Stimulated activated CD4-positive, alpha-beta T cell treated with anti-CD3 and anti-CD28 coated beads, Interleukin-2, amount 100 ng/mL, for 4 hours (primary cell): Measurements from ENCODE around the gene ARHGAP31.

Experiments used
- DNase-seq: peaks from one replicate; pipeline ENCODE4 v3.0.0-alpha.2; 2020; ENCODE audit warnings: low read depth

ARHGAP31 gene

DNA sequence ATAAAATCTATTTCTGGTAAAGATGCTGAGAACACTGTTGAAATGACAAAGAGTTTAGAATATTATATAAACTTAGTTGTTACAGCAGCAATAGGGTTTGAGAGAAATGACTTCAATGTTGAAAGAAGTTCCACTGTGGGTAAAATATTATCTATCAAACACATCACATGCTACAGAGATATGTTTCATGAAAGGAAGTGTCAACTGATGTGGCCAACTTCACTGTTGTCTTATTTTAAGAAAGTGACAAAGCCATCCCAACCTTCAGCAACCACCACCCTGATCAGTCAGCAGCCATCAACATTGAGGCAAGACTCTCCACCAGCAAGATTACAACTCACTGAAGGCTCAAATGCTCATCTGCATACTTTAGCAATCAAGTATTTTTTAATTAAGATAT lies 149.0 kb downstream of the ARHGAP31 start:
- DNase-seq, result no peak

DNA sequence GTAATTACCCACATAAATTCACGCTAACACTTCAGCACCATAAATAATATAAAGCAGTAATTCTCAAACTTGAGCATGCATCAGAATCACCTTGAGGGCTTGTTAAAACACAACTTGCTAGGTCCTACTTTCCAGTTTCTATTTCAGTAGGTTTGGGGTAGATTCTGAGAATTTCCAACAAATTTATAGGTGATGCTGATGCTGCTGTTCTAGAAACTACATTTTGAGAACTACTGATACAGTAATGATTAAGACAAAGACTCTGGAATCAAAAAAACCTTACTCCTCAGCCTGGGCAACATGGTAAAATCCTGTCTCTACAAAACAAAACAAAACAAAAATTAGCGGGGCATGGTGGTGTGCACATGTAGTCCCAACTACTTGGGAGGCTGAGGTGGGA lies 150.4 kb downstream of the ARHGAP31 start:
- DNase-seq, result no peak

DNA sequence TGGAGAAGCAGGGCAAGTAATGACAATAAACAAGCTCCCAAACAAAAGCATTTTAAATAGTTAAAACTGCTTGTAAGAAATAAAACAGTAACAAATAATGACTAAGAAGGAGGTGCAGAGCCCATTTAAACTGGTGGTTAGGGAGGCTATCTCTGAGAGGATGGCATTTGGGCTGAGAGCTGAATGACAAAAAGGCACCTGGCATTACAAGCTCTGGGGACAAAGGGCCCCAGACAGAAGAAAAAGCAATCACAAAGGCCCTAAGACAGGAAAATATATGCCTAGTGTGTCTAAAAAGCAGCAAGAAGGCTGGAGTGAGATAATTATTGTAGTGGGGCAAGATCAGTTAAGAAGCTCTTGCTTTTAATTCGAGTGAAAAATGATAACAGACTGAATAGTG lies 159.6 kb downstream of the ARHGAP31 start:
- DNase-seq, result no peak

DNA sequence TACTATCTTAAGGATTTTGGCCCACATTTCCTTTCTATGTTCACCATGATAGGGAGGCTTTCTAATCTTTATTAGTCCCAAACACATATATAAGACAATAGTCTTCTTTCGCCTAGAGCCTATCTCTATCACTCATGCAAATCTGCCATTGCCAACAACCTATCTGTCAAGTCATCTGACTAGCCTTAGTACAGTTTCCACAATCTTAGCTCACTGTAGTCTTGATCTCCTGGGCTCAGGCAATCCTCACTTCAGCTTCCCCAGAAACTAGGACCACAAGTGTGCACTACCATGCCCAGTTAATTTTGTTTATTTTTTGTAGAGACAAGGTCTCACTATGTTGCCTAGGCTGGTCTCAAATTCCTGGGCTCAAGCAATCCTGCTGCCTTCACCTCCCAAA lies 162.3 kb downstream of the ARHGAP31 start:
- no peak for DNase-seq

DNA sequence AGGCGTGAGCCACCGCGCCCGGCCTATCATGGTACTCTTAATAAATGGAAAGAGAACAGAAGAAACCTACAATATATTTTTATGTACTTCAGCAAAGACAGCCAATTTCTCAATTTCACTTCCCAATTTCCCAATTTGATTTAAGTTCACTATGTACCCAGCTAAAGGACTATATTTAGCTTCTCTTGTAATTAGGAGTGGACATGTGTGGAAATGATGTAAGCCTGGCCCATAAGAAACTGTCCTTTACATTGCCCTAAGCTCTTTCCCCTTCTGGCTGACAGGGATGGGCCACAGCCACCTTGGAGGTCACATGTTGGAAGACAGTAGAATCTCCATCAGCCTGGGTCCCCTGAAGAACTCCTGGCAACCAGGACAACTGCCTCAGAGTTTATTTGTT lies 163.1 kb downstream of the ARHGAP31 start:
- no peak for DNase-seq

DNA sequence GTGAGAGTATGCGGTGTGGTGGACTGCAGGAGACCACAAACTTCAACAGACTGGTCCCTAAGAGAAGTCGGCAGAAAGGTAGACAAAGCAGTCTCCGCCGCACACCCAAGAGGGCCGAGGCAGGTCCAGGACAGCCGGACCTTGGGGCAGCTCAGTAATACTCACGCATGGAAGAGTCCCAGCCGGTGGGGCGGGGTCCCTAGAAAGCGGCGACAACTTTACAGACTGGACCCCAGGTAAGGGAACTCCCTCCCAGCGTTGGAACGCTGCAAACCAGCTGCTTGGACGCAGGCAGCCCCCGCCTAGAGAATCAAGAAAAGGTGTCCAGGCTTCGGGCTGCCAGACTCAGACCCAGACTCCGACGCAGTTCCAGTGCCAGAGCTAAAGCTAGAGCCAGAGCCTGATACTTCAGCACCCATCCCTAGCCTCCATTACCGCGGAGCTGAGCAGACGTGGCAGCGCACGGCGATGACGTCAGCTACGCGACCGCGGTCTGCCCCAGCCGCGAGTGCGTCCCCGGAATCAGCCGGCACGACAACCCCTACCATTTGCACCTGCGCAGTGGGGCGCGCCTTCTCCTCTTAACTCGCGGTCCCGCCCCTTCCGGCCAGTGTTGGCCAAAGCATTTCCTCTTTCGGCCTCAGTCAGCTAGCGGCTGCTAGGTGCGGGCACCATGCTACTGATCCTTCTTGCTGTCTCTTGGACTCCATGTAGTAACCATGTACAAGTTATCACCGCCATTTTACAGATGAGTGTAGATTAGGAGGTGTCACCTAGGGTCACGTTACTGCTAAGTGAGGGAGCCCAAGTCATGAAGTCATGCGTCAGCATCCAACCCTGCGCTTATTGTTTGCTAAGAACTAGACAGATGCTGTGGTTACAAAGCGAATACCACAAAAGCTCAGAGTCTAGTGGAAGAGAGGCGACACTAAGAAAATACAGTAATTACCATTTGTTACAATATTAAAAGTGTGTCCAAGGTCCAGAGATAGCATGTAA lies 169.3 kb downstream of the ARHGAP31 start, which contains the start of gene TMEM39A:
Gene TMEM39A (minus strand): TSS at position 445 of the 999 bp plus-strand sequence. CDS start 1,541 bp downstream, outside the sequence.
- peak; percentile 98 for DNase-seq

DNA sequence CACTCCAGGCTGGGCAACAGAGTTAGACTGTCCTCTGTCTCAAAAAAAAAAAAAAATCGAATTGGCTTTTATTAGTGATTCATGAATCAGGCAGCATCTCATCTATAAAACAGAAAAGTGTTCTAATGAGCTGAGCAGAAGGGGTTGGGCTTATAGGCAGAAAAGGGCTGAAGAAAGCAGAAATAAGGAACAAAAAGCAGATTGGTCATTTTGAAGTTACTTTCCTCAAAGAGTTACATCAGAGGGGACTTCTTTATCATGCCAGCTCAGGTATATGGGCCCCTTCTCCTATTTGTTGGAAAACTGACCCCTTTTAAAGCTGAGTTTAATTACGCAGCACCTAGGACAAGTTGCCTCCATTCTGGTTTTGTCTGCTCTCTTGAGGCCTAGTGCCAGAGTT lies 173.9 kb downstream of the ARHGAP31 start:
- no peak for DNase-seq

DNA sequence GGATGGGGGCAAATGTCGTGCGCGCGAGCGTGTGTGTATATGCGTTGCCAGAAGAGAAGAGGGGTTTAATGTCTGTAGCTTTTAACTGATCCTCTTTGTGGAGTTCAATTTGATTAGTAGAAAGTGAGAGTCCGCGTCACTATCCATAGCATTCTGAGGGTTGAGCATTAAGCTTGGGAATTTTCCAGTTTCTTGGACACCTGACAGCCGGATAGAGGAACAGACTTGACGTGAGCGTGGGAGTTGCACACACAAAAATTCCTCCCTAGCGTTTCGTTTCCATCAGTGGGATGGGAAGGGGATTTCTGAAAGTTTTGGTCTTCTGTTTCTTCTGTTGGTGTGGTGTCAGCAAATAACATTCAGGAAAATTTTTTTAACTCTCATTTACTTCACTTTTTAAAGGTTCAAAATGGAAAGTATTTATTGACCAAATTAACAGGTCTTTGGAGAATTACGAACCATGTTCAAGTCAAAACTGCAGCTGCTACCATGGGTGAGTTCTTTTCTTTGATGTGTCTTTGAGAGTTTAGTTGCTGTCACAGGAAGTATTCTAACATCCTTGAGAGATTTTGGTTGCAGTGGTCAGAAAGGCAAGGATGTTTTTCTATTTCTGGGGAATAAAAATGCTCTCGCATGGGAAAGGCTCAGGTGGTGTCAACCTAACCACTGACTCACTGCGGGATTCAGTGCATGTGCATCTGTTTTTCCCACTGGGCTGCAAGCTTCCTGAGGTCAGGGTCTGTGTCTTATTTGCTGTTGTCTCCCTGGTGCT lies 175.4 kb downstream of the ARHGAP31 start:
- no peak for DNase-seq
